ENCODE data around the gene PPFIA2.
"Not testable (repeated sequence)": the region's sequence is repeated elsewhere in the genome, so short reads cannot be mapped to it uniquely, and the experiment has no call there.

Gene PPFIA2

GRCh38 chr12:81597928-81598604 lies 161.1 kb downstream of the PPFIA2 start:
- Histone ChIP-seq H3K79me1 (replicated peaks; ENCODE audit: low read length, poor library complexity, severe bottlenecking) (no peaks in the 10 kb centered on the region), H3K9me3 (ENCODE audit: control insufficient read depth, low read length) (no peaks in the 10 kb centered on the region), H2BK120ac (ENCODE audit: low read depth, low read length) (no peak overlapping the region), H3K4ac (ENCODE audit: low read depth in 1 of 2, low read length in 2 of 2) (no peak overlapping the region), H3K27me3 (ENCODE audit: control insufficient read depth in 1 of 2, insufficient read depth in 1 of 2, low read length in 2 of 2) (no peaks in the 10 kb centered on the region), H2BK12ac (ENCODE audit: low read length in 2 of 2) (no peak overlapping the region), H2AFZ (ENCODE audit: low read depth, low read length) (no peak overlapping the region), H3K27ac (ENCODE audit: low read length, poor library complexity, severe bottlenecking) (no peak overlapping the region), H3K4me3 (ENCODE audit: insufficient read depth in 1 of 2, low read depth in 1 of 2, low read length in 2 of 2) (no peak overlapping the region), H2BK15ac (ENCODE audit: low read depth, poor library complexity, severe bottlenecking) (no peak overlapping the region), H3K9ac (ENCODE audit: low read length) (no peak overlapping the region), H3K23ac (ENCODE audit: low read length in 2 of 2) (no peak overlapping the region), H4K8ac (ENCODE audit: low read length) (no peak overlapping the region), H2AK5ac (ENCODE audit: low read length, severe bottlenecking) (no peak overlapping the region), H3K14ac (ENCODE audit: low read length in 2 of 2) (no peak overlapping the region), H4K91ac (ENCODE audit: low read length) (no peak overlapping the region), H3K18ac (ENCODE audit: low read depth in 1 of 2, low read length in 2 of 2) (no peak overlapping the region), H3K4me1 (ENCODE audit: control insufficient read depth, insufficient read depth, low read depth, low read length) (no peaks in the 10 kb centered on the region), H3K4me2 (ENCODE audit: low read length, poor library complexity, severe bottlenecking) (no peak overlapping the region), H3K36me3 (ENCODE audit: control insufficient read depth in 1 of 2, insufficient read depth in 2 of 2, low read depth in 1 of 2, low read length in 2 of 2) (no peaks in the 10 kb centered on the region), H2BK5ac (ENCODE audit: low read depth, low read length, poor library complexity, severe bottlenecking) (no peak overlapping the region)
- 77% methylated on average over 6 of the region's 7 CpGs for WGBS
- no peak for DNase-seq

- H3K27ac ChIP-seq (ENCODE audit: low read length, poor library complexity, severe bottlenecking) = no peak overlapping the region
- H4K91ac ChIP-seq (ENCODE audit: low read length) = no peak overlapping the region
- no peak overlapping the region for H3K4me2 ChIP-seq (ENCODE audit: low read length, poor library complexity, severe bottlenecking)
- H3K36me3 ChIP-seq (ENCODE audit: control insufficient read depth in 1 of 2, insufficient read depth in 2 of 2, low read depth in 1 of 2, low read length in 2 of 2) = no peaks in the 10 kb centered on the region
- no peak overlapping the region for H3K4ac ChIP-seq (ENCODE audit: low read depth in 1 of 2, low read length in 2 of 2)
- H4K8ac ChIP-seq (ENCODE audit: low read length) = no peak overlapping the region
- no peak overlapping the region for H3K9ac ChIP-seq (ENCODE audit: low read length)
- H3K4me3 ChIP-seq (ENCODE audit: insufficient read depth in 1 of 2, low read depth in 1 of 2, low read length in 2 of 2) = no peak overlapping the region
- H3K27me3 ChIP-seq (ENCODE audit: control insufficient read depth in 1 of 2, insufficient read depth in 1 of 2, low read length in 2 of 2) = no peaks in the 10 kb centered on the region
- H3K4me1 ChIP-seq (ENCODE audit: control insufficient read depth, insufficient read depth, low read depth, low read length) = no peaks in the 10 kb centered on the region
- H3K9me3 ChIP-seq (ENCODE audit: control insufficient read depth, low read length) = peaks cover 2% of the 10 kb centered on the region
- no peak overlapping the region for H2AFZ ChIP-seq (ENCODE audit: low read depth, low read length)
- H3K14ac ChIP-seq (ENCODE audit: low read length in 2 of 2) = no peak overlapping the region
- no peak overlapping the region for H2BK15ac ChIP-seq (ENCODE audit: low read depth, poor library complexity, severe bottlenecking)
- H3K23ac ChIP-seq (ENCODE audit: low read length in 2 of 2) = no peak overlapping the region
- no peak for DNase-seq
- H3K79me1 ChIP-seq (replicated peaks; ENCODE audit: low read length, poor library complexity, severe bottlenecking) = no peaks in the 10 kb centered on the region
- no peak overlapping the region for H2BK5ac ChIP-seq (ENCODE audit: low read depth, low read length, poor library complexity, severe bottlenecking)
- WGBS = no CpG with 5 or more reads among the region's 1 CpG
- H2BK120ac ChIP-seq (ENCODE audit: low read depth, low read length) = no peak overlapping the region
- no peak overlapping the region for H3K18ac ChIP-seq (ENCODE audit: low read depth in 1 of 2, low read length in 2 of 2)
- H2AK5ac ChIP-seq (ENCODE audit: low read length, severe bottlenecking) = no peak overlapping the region
- no peak overlapping the region for H2BK12ac ChIP-seq (ENCODE audit: low read length in 2 of 2)
Measured at GRCh38 chr12:81596558-81596957, 162.6 kb downstream of the PPFIA2 start.

GRCh38 chr12:81591256-81591655 lies 167.9 kb downstream of the PPFIA2 start:
- DNase-seq = no peak
- no peak overlapping the region for H4K8ac ChIP-seq (ENCODE audit: low read length)
- H3K79me1 ChIP-seq (replicated peaks; ENCODE audit: low read length, poor library complexity, severe bottlenecking) = no peaks in the 10 kb centered on the region
- H3K36me3 ChIP-seq (ENCODE audit: control insufficient read depth in 1 of 2, insufficient read depth in 2 of 2, low read depth in 1 of 2, low read length in 2 of 2) = no peaks in the 10 kb centered on the region
- no peak overlapping the region for H3K4me2 ChIP-seq (ENCODE audit: low read length, poor library complexity, severe bottlenecking)
- H3K4me3 ChIP-seq (ENCODE audit: insufficient read depth in 1 of 2, low read depth in 1 of 2, low read length in 2 of 2) = no peak overlapping the region
- no peak overlapping the region for H3K18ac ChIP-seq (ENCODE audit: low read depth in 1 of 2, low read length in 2 of 2)
- H3K27me3 ChIP-seq (ENCODE audit: control insufficient read depth in 1 of 2, insufficient read depth in 1 of 2, low read length in 2 of 2) = no peaks in the 10 kb centered on the region
- no peak overlapping the region for H3K27ac ChIP-seq (ENCODE audit: low read length, poor library complexity, severe bottlenecking)
- 66% methylated on average over 4 of the region's 4 CpGs for WGBS
- no peak overlapping the region for H2AK5ac ChIP-seq (ENCODE audit: low read length, severe bottlenecking)
- H2BK5ac ChIP-seq (ENCODE audit: low read depth, low read length, poor library complexity, severe bottlenecking) = no peak overlapping the region
- H3K9ac ChIP-seq (ENCODE audit: low read length) = no peak overlapping the region
- no peak overlapping the region for H3K14ac ChIP-seq (ENCODE audit: low read length in 2 of 2)
- H2BK15ac ChIP-seq (ENCODE audit: low read depth, poor library complexity, severe bottlenecking) = no peak overlapping the region
- H2BK12ac ChIP-seq (ENCODE audit: low read length in 2 of 2) = no peak overlapping the region
- no peaks in the 10 kb centered on the region for H3K4me1 ChIP-seq (ENCODE audit: control insufficient read depth, insufficient read depth, low read depth, low read length)
- no peak overlapping the region for H2BK120ac ChIP-seq (ENCODE audit: low read depth, low read length)
- H3K9me3 ChIP-seq (ENCODE audit: control insufficient read depth, low read length) = peaks cover 19% of the 10 kb centered on the region
- no peak overlapping the region for H2AFZ ChIP-seq (ENCODE audit: low read depth, low read length)
- H4K91ac ChIP-seq (ENCODE audit: low read length) = no peak overlapping the region
- H3K23ac ChIP-seq (ENCODE audit: low read length in 2 of 2) = no peak overlapping the region
- no peak overlapping the region for H3K4ac ChIP-seq (ENCODE audit: low read depth in 1 of 2, low read length in 2 of 2)

- not testable (repeated sequence) for H2BK120ac ChIP-seq (ENCODE audit: low read depth, low read length); H3K4me1 ChIP-seq (ENCODE audit: control insufficient read depth, insufficient read depth, low read depth, low read length); H3K4ac ChIP-seq (ENCODE audit: low read depth in 1 of 2, low read length in 2 of 2); H4K8ac ChIP-seq (ENCODE audit: low read length); H3K23ac ChIP-seq (ENCODE audit: low read length in 2 of 2); H3K79me1 ChIP-seq (replicated peaks; ENCODE audit: low read length, poor library complexity, severe bottlenecking); H3K4me3 ChIP-seq (ENCODE audit: insufficient read depth in 1 of 2, low read depth in 1 of 2, low read length in 2 of 2); H2BK15ac ChIP-seq (ENCODE audit: low read depth, poor library complexity, severe bottlenecking); H4K91ac ChIP-seq (ENCODE audit: low read length); H3K27ac ChIP-seq (ENCODE audit: low read length, poor library complexity, severe bottlenecking); H3K27me3 ChIP-seq (ENCODE audit: control insufficient read depth in 1 of 2, insufficient read depth in 1 of 2, low read length in 2 of 2); H3K9ac ChIP-seq (ENCODE audit: low read length); H2AK5ac ChIP-seq (ENCODE audit: low read length, severe bottlenecking); DNase-seq; H2BK5ac ChIP-seq (ENCODE audit: low read depth, low read length, poor library complexity, severe bottlenecking); H2BK12ac ChIP-seq (ENCODE audit: low read length in 2 of 2); H3K36me3 ChIP-seq (ENCODE audit: control insufficient read depth in 1 of 2, insufficient read depth in 2 of 2, low read depth in 1 of 2, low read length in 2 of 2); H3K14ac ChIP-seq (ENCODE audit: low read length in 2 of 2); H3K18ac ChIP-seq (ENCODE audit: low read depth in 1 of 2, low read length in 2 of 2); H3K4me2 ChIP-seq (ENCODE audit: low read length, poor library complexity, severe bottlenecking); H2AFZ ChIP-seq (ENCODE audit: low read depth, low read length)
- WGBS = 77% methylated on average over 2 of the region's 2 CpGs
- H3K9me3 ChIP-seq (ENCODE audit: control insufficient read depth, low read length) = peaks cover 19% of the 10 kb centered on the region
Measured at GRCh38 chr12:81590703-81591102, 168.4 kb downstream of the PPFIA2 start.
